Measurements from ENCODE around the gene TSPAN18.

DNA sequence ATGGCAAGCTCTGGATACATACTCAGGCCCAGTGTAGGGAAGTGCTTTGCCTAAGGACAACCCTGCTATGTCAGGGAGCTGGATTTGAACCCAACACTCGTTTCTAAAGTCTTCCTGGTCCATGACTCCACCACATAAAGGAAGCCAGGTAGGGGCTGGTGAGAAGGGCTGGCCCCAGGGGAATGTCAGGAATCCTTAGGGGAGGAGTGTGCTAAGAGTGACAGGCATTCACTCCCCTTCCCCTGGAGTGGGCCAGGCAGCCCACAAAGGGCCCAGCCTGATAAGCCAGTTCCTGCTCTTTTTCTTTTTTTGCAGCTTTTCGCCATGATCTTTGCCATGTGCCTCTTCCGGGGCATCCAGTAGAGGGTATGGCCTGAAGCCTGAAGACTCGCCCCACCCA lies 202.1 kb downstream of the TSPAN18 start:
- TF ChIP-seq, protein P1, sequence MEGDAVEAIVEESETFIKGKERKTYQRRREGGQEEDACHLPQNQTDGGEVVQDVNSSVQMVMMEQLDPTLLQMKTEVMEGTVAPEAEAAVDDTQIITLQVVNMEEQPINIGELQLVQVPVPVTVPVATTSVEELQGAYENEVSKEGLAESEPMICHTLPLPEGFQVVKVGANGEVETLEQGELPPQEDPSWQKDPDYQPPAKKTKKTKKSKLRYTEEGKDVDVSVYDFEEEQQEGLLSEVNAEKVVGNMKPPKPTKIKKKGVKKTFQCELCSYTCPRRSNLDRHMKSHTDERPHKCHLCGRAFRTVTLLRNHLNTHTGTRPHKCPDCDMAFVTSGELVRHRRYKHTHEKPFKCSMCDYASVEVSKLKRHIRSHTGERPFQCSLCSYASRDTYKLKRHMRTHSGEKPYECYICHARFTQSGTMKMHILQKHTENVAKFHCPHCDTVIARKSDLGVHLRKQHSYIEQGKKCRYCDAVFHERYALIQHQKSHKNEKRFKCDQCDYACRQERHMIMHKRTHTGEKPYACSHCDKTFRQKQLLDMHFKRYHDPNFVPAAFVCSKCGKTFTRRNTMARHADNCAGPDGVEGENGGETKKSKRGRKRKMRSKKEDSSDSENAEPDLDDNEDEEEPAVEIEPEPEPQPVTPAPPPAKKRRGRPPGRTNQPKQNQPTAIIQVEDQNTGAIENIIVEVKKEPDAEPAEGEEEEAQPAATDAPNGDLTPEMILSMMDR (IDR thresholded peaks at IDR 0.05), result no peak
- TF ChIP-seq, protein P2, sequence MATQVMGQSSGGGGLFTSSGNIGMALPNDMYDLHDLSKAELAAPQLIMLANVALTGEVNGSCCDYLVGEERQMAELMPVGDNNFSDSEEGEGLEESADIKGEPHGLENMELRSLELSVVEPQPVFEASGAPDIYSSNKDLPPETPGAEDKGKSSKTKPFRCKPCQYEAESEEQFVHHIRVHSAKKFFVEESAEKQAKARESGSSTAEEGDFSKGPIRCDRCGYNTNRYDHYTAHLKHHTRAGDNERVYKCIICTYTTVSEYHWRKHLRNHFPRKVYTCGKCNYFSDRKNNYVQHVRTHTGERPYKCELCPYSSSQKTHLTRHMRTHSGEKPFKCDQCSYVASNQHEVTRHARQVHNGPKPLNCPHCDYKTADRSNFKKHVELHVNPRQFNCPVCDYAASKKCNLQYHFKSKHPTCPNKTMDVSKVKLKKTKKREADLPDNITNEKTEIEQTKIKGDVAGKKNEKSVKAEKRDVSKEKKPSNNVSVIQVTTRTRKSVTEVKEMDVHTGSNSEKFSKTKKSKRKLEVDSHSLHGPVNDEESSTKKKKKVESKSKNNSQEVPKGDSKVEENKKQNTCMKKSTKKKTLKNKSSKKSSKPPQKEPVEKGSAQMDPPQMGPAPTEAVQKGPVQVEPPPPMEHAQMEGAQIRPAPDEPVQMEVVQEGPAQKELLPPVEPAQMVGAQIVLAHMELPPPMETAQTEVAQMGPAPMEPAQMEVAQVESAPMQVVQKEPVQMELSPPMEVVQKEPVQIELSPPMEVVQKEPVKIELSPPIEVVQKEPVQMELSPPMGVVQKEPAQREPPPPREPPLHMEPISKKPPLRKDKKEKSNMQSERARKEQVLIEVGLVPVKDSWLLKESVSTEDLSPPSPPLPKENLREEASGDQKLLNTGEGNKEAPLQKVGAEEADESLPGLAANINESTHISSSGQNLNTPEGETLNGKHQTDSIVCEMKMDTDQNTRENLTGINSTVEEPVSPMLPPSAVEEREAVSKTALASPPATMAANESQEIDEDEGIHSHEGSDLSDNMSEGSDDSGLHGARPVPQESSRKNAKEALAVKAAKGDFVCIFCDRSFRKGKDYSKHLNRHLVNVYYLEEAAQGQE (IDR thresholded peaks at IDR 0.05; ENCODE audit: insufficient read depth in 1 of 2, low read depth in 2 of 2, low read length in 1 of 2), result no peak
- TF ChIP-seq TCF7L2 (IDR thresholded peaks at IDR 0.05; ENCODE audit: low read depth, low read length), result no peak

Data from Panc1 (cell line).